Esophagus muscularis mucosa (tissue), 4 donors: ENCODE results near the gene CORIN. TPM values are rescaled to one million over a fixed set of nuclear protein-coding genes. Genes with fewer than 3 reads are reported as not detected.

Experiments used
- DNase-seq: peaks from one replicate; pipeline ENCODE4 v3.0.0-alpha.2; 2017; ENCODE audit errors: extremely low spot score
- H3K27ac ChIP-seq, 4 donors: fragments of 200-600 bp; sonication (generic); replicated peaks in 1 of 4; 1 replicate in 3 of 4; 2 replicates in 1 of 4; pipeline ENCODE4 v1.5.1; 2016 to 2019; ENCODE audit warnings: mild to moderate bottlenecking in 1 of 4
- H3K27me3 ChIP-seq, 4 donors: fragments of 200-600 bp; sonication (generic); one replicate each; pipeline versions ENCODE4 v1.5.1 to v1.6.0; 2016 to 2019
- H3K36me3 ChIP-seq, 4 donors: fragments of 200-600 bp; sonication (generic); one replicate each; pipeline ENCODE4 v1.5.1; 2016 to 2019
- H3K4me1 ChIP-seq, 4 donors: fragments of 200-600 bp; sonication (generic); one replicate each; pipeline ENCODE4 v1.5.1; 2016 to 2019
- H3K4me3 ChIP-seq, 4 donors: fragments of 200-600 bp; sonication (generic); 1 replicate in 2 of 4; 2 replicates in 2 of 4; pipeline ENCODE4 v1.5.1; 2016 to 2019; ENCODE audit warnings: mild to moderate bottlenecking in 4 of 4, moderate library complexity in 1 of 4
- H3K9me3 ChIP-seq, 4 donors: fragments of 200-600 bp; sonication (generic); 1 replicate in 3 of 4; 2 replicates in 1 of 4; pipeline ENCODE4 v1.5.1; 2016 to 2019
- CTCF ChIP-seq, 3 experiments: fragments of 200-600 bp in 2 of 3; fragments of 450-650 bp in 1 of 3; sonication (generic) in 2 of 3; IDR thresholded peaks; one replicate each; pipeline ENCODE4 v1.5.1; 2017 to 2019; ENCODE audit warnings: antibody characterized with exemption in 3 of 3, mild to moderate bottlenecking in 2 of 3, moderate library complexity in 1 of 3
- EP300 ChIP-seq: sonication (generic); formaldehyde crosslinking; IDR thresholded peaks from one replicate; pipeline ENCODE4 v1.6.1; 2017; ENCODE audit warnings: antibody characterized with exemption
- POLR2A ChIP-seq: fragments of 450-650 bp; IDR thresholded peaks from one replicate; pipeline ENCODE4 v1.6.1; 2017; ENCODE audit warnings: antibody characterized with exemption, moderate library complexity, mild to moderate bottlenecking, low read depth
- POLR2AphosphoS5 ChIP-seq, 2 donors: sonication (generic); formaldehyde crosslinking; IDR thresholded peaks; one replicate each; pipeline ENCODE4 v1.6.1; 2017; ENCODE audit warnings: antibody characterized with exemption in 2 of 2
- WGBS: methylation state at CpG from one replicate; pipeline ENCODE4 v1.1.5; 2018; 5-methylcytosine and 5-hydroxymethylcytosine counted together
- intact Hi-C: fragments of 100-400 bp; cut with DNase I; formaldehyde crosslinking; loops from one replicate; pipeline ENCODE4 v1.15.1; 2023
- total RNA-seq, 4 donors: library from RNA; depleted of rRNA; stranded (reverse); fragments of >200 nt; gene quantifications; one replicate each; pipeline versions ENCODE4 v1.1.0 to v1.2.1, GENCODE V29; 2016

CORIN gene
- total RNA-seq, 4 donors from 2014 or later = 1.2 to 4.8 (median 2.8) TPM

- DNase-seq = no peak
- Histone ChIP-seq H3K27ac (no peak overlapping the region), H3K9me3 (no peaks in the 10 kb centered on the region), H3K4me3 (no peak overlapping the region), H3K36me3 (no peaks in the 10 kb centered on the region), H3K27me3 (no peaks in the 10 kb centered on the region), H3K4me1 (peaks cover 0 to 7% (median 3%) of the 10 kb centered on the region in 4 donors)
- TF ChIP-seq CTCF (IDR thresholded peaks at IDR 0.05) = no peak
- TF ChIP-seq EP300 = no peak
- TF ChIP-seq POLR2AphosphoS5 (IDR thresholded peaks at IDR 0.05) = no peak
- TF ChIP-seq POLR2A = no peak
- intact Hi-C loops = no loop called here
These were observed 20.6 kb downstream of the CORIN start for GRCh38 chr4:47817275-47817674.

- Histone ChIP-seq H3K4me3 (no peak overlapping the region), H3K27ac (no peak overlapping the region), H3K4me1 (peaks cover 0 to 7% (median 3%) of the 10 kb centered on the region in 4 donors), H3K27me3 (no peaks in the 10 kb centered on the region), H3K9me3 (no peaks in the 10 kb centered on the region), H3K36me3 (no peaks in the 10 kb centered on the region)
- 85% methylated on average over 2 of the region's 2 CpGs for WGBS
- intact Hi-C loops = no loop called here
- DNase-seq = no peak
- TF ChIP-seq POLR2AphosphoS5 (IDR thresholded peaks at IDR 0.05) (no peak), CTCF (IDR thresholded peaks at IDR 0.05) (no peak), EP300 (no peak), POLR2A (no peak)
These were observed 21.1 kb downstream of the CORIN start for GRCh38 chr4:47816748-47817147.

- WGBS = 58% methylated on average over 6 of the region's 6 CpGs
- H3K27ac ChIP-seq = peak overlapping the region in 2 of 4 donors; percentile 45 to 47
- no peaks in the 10 kb centered on the region for H3K27me3 ChIP-seq
- TF ChIP-seq CTCF (IDR thresholded peaks at IDR 0.05) = no peak
- no peak for TF ChIP-seq EP300
- TF ChIP-seq POLR2A = no peak
- no peak for TF ChIP-seq POLR2AphosphoS5 (IDR thresholded peaks at IDR 0.05)
- H3K4me1 ChIP-seq = peaks cover 0 to 7% (median 3%) of the 10 kb centered on the region in 4 donors
- no peaks in the 10 kb centered on the region for H3K9me3 ChIP-seq
- DNase-seq = no peak
- H3K4me3 ChIP-seq = peak overlapping the region in 1 of 4 donors; percentile 22
- H3K36me3 ChIP-seq = no peaks in the 10 kb centered on the region
- intact Hi-C loops = no loop called here
These were observed 23.1 kb downstream of the CORIN start for GRCh38 chr4:47814618-47815295.

GRCh38 chr4:47809654-47810203, 28.1 kb downstream of the CORIN start:
- no peak for DNase-seq
- Histone ChIP-seq H3K4me1 (peaks cover 0 to 6% (median 3%) of the 10 kb centered on the region in 4 donors), H3K27me3 (no peaks in the 10 kb centered on the region), H3K36me3 (no peaks in the 10 kb centered on the region), H3K27ac (no peak overlapping the region), H3K9me3 (no peaks in the 10 kb centered on the region), H3K4me3 (no peak overlapping the region)
- TF ChIP-seq POLR2AphosphoS5 (IDR thresholded peaks at IDR 0.05) = no peak
- no peak for TF ChIP-seq POLR2A
- TF ChIP-seq EP300 = no peak
- no peak for TF ChIP-seq CTCF (IDR thresholded peaks at IDR 0.05)
- WGBS = 91% methylated on average over 3 of the region's 3 CpGs
- intact Hi-C loops = no loop called here

- H3K27ac ChIP-seq = no peak overlapping the region
- no peak for DNase-seq
- no peak overlapping the region for H3K4me3 ChIP-seq
- 95% methylated on average over 7 of the region's 7 CpGs for WGBS
- no peaks in the 10 kb centered on the region for H3K27me3 ChIP-seq
- TF ChIP-seq POLR2A (no peak), POLR2AphosphoS5 (IDR thresholded peaks at IDR 0.05) (no peak), EP300 (no peak), CTCF (IDR thresholded peaks at IDR 0.05) (no peak)
- no peaks in the 10 kb centered on the region for H3K4me1 ChIP-seq
- no peaks in the 10 kb centered on the region for H3K9me3 ChIP-seq
- H3K36me3 ChIP-seq = no peaks in the 10 kb centered on the region
- intact Hi-C loops = no loop called here
These were observed 33.3 kb downstream of the CORIN start for GRCh38 chr4:47804598-47804997.
